Body of pancreas (tissue), 4 donors: ENCODE data around the gene MYMX.
A peak's percentile ranks its signal among the peaks of the same experiment; 100 is the strongest.

Experiments used
- POLR2A ChIP-seq, 3 donors: fragments of 450-650 bp; IDR thresholded peaks; one replicate each; pipeline ENCODE4 v1.6.1; 2016; ENCODE audit warnings: antibody characterized with exemption in 3 of 3, mild to moderate bottlenecking in 2 of 3
- TF ChIP-seq, protein P1 (sequence below), 7 experiments: fragments of 450-650 bp in 4 of 7; fragments of 200-600 bp in 3 of 7; sonication (generic) in 3 of 7; IDR thresholded peaks; one replicate each; pipeline ENCODE4 v1.5.1; 2016 to 2019; ENCODE audit warnings: antibody characterized with exemption in 7 of 7

DNA sequence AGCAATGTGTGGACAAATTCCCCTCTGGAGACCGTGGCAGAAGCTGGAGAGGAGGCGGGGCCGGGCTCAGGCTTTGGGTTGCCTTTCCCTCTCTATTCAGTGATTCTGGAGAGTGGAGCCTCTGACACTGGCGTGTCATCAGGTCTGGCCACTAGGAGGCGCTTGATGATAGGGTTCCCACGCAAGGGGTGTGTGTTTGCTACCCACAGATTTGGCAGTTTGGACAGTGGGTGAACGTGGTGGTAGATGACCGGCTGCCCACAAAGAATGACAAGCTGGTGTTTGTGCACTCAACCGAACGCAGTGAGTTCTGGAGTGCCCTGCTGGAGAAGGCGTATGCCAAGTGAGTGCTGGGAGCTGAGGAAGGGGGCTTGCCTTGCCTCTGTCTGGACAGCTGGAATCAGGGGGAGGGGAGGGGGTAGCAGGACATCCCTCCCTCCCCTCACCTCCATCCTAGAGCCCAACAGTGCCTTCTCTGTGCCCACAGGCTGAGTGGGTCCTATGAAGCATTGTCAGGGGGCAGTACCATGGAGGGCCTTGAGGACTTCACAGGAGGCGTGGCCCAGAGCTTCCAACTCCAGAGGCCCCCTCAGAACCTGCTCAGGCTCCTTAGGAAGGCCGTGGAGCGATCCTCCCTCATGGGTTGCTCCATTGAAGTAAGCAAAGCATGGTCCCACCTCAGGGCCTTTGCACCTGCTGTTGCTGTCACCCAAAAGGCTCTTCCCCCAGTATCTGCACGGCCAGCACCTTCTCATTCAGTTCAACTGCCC is 43.8 kb upstream of the MYMX start:
- TF ChIP-seq, protein P1, sequence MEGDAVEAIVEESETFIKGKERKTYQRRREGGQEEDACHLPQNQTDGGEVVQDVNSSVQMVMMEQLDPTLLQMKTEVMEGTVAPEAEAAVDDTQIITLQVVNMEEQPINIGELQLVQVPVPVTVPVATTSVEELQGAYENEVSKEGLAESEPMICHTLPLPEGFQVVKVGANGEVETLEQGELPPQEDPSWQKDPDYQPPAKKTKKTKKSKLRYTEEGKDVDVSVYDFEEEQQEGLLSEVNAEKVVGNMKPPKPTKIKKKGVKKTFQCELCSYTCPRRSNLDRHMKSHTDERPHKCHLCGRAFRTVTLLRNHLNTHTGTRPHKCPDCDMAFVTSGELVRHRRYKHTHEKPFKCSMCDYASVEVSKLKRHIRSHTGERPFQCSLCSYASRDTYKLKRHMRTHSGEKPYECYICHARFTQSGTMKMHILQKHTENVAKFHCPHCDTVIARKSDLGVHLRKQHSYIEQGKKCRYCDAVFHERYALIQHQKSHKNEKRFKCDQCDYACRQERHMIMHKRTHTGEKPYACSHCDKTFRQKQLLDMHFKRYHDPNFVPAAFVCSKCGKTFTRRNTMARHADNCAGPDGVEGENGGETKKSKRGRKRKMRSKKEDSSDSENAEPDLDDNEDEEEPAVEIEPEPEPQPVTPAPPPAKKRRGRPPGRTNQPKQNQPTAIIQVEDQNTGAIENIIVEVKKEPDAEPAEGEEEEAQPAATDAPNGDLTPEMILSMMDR (IDR thresholded peaks at IDR 0.05): peak; percentile 58 to 95 (median 90)
- no peak for TF ChIP-seq POLR2A (IDR thresholded peaks at IDR 0.05)
